Caco-2 (cell line): ENCODE data around the gene CLSTN2. TPM values are rescaled to one million over a fixed set of nuclear protein-coding genes. Genes with fewer than 3 reads are reported as not detected.

Experiments
- BruUV-seq: library from RNA; stranded (reverse); fragments of 400-500 nt; replicated peaks from 2 replicates; lab custom pipeline; 2021; lab: Mats Ljungman, UMichigan
- CTCF ChIA-PET: fragments of 300-600 bp; sonication (Branson Sonifier 250); formaldehyde crosslinking; loops from one replicate; lab custom pipeline; 2022; ENCODE audit warnings: antibody characterized with exemption; lab: Charles Lee
- POLR2A ChIA-PET: fragments of 300-600 bp; sonication (Branson Sonifier 250); formaldehyde crosslinking; loops from one replicate; lab custom pipeline; 2022; ENCODE audit warnings: antibody characterized with exemption; lab: Charles Lee
- DNase-seq, 2 experiments: peaks; one replicate each; pipeline versions ENCODE4 v3.0.0 to v3.0.0-alpha.2; 2020 to 2022
- H3K27me3 ChIP-seq: replicated peaks from 2 replicates; pipeline ENCODE4 v1.6.0; 2011; ENCODE audit warnings: low read length; ENCODE audit not compliant: control insufficient read depth, insufficient read depth
- H3K36me3 ChIP-seq: 2 replicates; pipeline ENCODE4 v1.5.1; 2011; ENCODE audit warnings: low read length; ENCODE audit not compliant: control insufficient read depth, insufficient read depth
- H3K4me1 ChIP-seq: fragments of 250-450 bp; sonication (Bioruptor Pico); 2 replicates; pipeline ENCODE4 v1.5.1; 2020; ENCODE audit warnings: mild to moderate bottlenecking
- H3K4me3 ChIP-seq: 2 replicates; pipeline ENCODE4 v1.5.1; 2011; ENCODE audit warnings: low read depth, mild to moderate bottlenecking, control low read depth, low read length
- H3K9me3 ChIP-seq: fragments of 250-450 bp; sonication (Bioruptor Pico); 2 replicates; pipeline ENCODE4 v1.5.1; 2020; ENCODE audit warnings: mild to moderate bottlenecking, moderate library complexity
- H3K27ac Mint-ChIP-seq: one replicate; pipeline ENCODE4 v1.8.0; 2022; ENCODE audit warnings: mixed read lengths; ENCODE audit not compliant: unreplicated experiment
- H3K27me3 Mint-ChIP-seq: one replicate; pipeline ENCODE4 v1.8.0; 2022; ENCODE audit warnings: mixed read lengths; ENCODE audit not compliant: insufficient read depth, unreplicated experiment
- H3K36me3 Mint-ChIP-seq: one replicate; pipeline ENCODE4 v1.8.0; 2022; ENCODE audit warnings: mild to moderate bottlenecking, mixed read lengths; ENCODE audit not compliant: insufficient read depth, unreplicated experiment
- H3K4me1 Mint-ChIP-seq: one replicate; pipeline ENCODE4 v1.8.0; 2022; ENCODE audit warnings: low read depth, mixed read lengths; ENCODE audit not compliant: unreplicated experiment
- H3K4me3 Mint-ChIP-seq: one replicate; pipeline ENCODE4 v1.8.0; 2022; ENCODE audit warnings: mild to moderate bottlenecking, moderate library complexity, mixed read lengths; ENCODE audit not compliant: unreplicated experiment
- H3K9me3 Mint-ChIP-seq: one replicate; pipeline ENCODE4 v1.8.0; 2022; ENCODE audit warnings: mixed read lengths; ENCODE audit not compliant: unreplicated experiment
- CTCF ChIP-seq, 2 experiments: fragments of 200-600 bp in 1 of 2; IDR thresholded peaks; 1 replicate in 1 of 2; 2 replicates in 1 of 2; pipeline versions ENCODE4 v1.5.1 to v1.8.0; 2011 to 2022; ENCODE audit warnings: antibody characterized with exemption in 1 of 2, control low read depth in 1 of 2, inconsistent platforms in 1 of 2, low read depth in 1 of 2, low read length in 1 of 2, mild to moderate bottlenecking in 1 of 2, moderate library complexity in 1 of 2; ENCODE audit not compliant: insufficient read depth in 1 of 2, severe bottlenecking in 1 of 2, unreplicated experiment in 1 of 2
- intact Hi-C: fragments of 100-400 bp; cut with micrococcal nuclease; formaldehyde crosslinking; loops from one replicate; pipeline ENCODE4 v1.10.0; 2022; ENCODE audit not compliant: unreplicated experiment
- total RNA-seq: library from RNA; stranded (reverse); gene quantifications from 2 replicates; pipeline ENCODE4 v1.2.3, GENCODE V29; 2022

CLSTN2 gene
- total RNA-seq, 1 experiment from 2014 or later, result 26.1 TPM

DNA sequence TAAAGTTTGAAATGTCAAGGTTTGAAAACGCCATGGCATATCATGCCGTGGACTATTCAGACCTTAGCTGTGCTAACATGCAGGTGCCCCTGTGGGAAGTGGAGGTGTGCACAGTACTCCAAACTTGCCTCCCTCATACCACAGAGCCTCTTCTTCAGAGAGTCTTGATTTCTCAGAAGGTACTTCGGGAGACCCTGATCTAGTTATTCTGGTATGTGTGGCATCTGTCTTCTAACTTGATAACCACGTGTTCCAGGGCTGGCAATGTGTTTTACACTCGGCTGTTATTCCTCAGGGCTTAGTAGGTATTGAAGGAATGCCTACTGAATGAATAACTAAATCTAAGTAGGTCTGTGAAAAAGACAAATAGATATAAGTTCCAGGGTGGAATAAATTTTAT is 309.9 kb downstream of the CLSTN2 start:
- no peaks in the 10 kb centered on the region for H3K36me3 Mint-ChIP-seq
- no peaks in the 10 kb centered on the region for H3K27me3 Mint-ChIP-seq
- ChIA-PET CTCF (no interaction called here), POLR2A (no interaction called here)
- no peak for DNase-seq
- BruUV-seq, result no TSS peak
- no peak for TF ChIP-seq CTCF (IDR thresholded peaks at IDR 0.05; ENCODE audit: insufficient read depth in 1 of 2, low read depth in 1 of 2, low read length in 1 of 2, severe bottlenecking in 1 of 2, unreplicated experiment in 1 of 2)
- H3K9me3 ChIP-seq, result no peaks in the 10 kb centered on the region
- H3K4me1 Mint-ChIP-seq, result peaks cover 12% of the 10 kb centered on the region
- no peaks in the 10 kb centered on the region for H3K36me3 ChIP-seq
- H3K27me3 ChIP-seq, result no peaks in the 10 kb centered on the region
- no peak overlapping the region for H3K4me3 Mint-ChIP-seq
- no peaks in the 10 kb centered on the region for H3K9me3 Mint-ChIP-seq
- H3K4me3 ChIP-seq, result no peak overlapping the region
- peaks cover 15% of the 10 kb centered on the region for H3K4me1 ChIP-seq
- intact Hi-C loops, result no loop called here
- no peak overlapping the region for H3K27ac Mint-ChIP-seq

DNA sequence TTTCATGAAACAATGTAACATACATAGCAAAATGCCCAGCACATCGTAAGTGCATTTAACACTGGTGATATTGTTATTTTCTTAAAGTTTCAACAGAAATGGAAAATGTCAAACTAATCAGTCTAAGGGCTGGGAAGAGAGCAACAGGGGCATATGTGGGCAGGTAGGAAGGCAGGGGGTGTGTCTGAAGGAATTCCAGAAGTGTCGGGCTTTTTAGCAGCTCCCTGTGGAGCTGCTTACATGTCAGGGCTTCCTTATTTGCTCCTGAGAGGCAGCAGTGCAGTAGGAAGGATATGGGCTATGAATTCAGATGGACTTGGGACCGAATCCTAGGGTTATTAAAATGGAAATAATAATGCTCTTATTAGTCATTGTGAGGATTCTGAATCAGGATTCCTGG is 311.6 kb downstream of the CLSTN2 start:
- no peak for DNase-seq
- Mint-ChIP-seq H3K4me1 (peaks cover 15% of the 10 kb centered on the region), H3K36me3 (no peaks in the 10 kb centered on the region), H3K27me3 (no peaks in the 10 kb centered on the region), H3K27ac (no peak overlapping the region), H3K9me3 (no peaks in the 10 kb centered on the region), H3K4me3 (no peak overlapping the region)
- Histone ChIP-seq H3K4me1 (peaks cover 15% of the 10 kb centered on the region), H3K9me3 (no peaks in the 10 kb centered on the region), H3K4me3 (no peak overlapping the region), H3K36me3 (no peaks in the 10 kb centered on the region), H3K27me3 (no peaks in the 10 kb centered on the region)
- ChIA-PET POLR2A (no interaction called here), CTCF (no interaction called here)
- no peak for TF ChIP-seq CTCF (IDR thresholded peaks at IDR 0.05; ENCODE audit: insufficient read depth in 1 of 2, low read depth in 1 of 2, low read length in 1 of 2, severe bottlenecking in 1 of 2, unreplicated experiment in 1 of 2)
- BruUV-seq, result no TSS peak
- intact Hi-C loops, result no loop called here

DNA sequence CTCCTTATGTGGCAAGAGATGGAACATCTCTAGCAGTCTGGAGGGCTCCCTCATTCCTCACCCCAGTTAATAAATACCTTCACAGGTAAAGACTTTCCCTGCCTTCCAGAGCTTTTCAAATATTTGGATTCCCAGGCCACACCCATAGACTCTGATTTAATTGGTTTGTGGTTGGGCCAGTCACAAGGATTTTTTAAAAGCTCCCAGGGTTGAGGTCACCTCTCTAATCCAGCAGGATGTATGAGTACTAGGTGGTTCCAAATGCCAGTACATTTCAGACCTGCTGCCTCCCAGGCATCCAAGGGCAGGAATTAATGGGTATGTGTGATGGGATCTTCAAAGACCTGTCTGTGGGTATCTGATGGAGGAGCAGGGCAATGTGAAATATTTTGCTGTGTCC is 312.8 kb downstream of the CLSTN2 start:
- CTCF ChIA-PET, result interaction anchor here (1.0 kb wide), 1 partner anchor 119 kb away, joined by 3 read pairs; no protein-coding TSS in a partner anchor
- TF ChIP-seq CTCF (IDR thresholded peaks at IDR 0.05; ENCODE audit: insufficient read depth in 1 of 2, low read depth in 1 of 2, low read length in 1 of 2, severe bottlenecking in 1 of 2, unreplicated experiment in 1 of 2), result no peak
- POLR2A ChIA-PET, result no interaction called here
- peaks cover 21% of the 10 kb centered on the region for H3K4me1 Mint-ChIP-seq
- Histone ChIP-seq H3K36me3 (no peaks in the 10 kb centered on the region), H3K9me3 (no peaks in the 10 kb centered on the region), H3K4me1 (peaks cover 15% of the 10 kb centered on the region), H3K4me3 (no peak overlapping the region), H3K27me3 (no peaks in the 10 kb centered on the region)
- intact Hi-C loops, result no loop called here
- no peak overlapping the region for H3K4me3 Mint-ChIP-seq
- peak; percentile 42 to 53 for DNase-seq
- no TSS peak for BruUV-seq
- H3K36me3 Mint-ChIP-seq, result no peaks in the 10 kb centered on the region
- H3K27ac Mint-ChIP-seq, result no peak overlapping the region
- no peaks in the 10 kb centered on the region for H3K9me3 Mint-ChIP-seq
- H3K27me3 Mint-ChIP-seq, result no peaks in the 10 kb centered on the region
